ENCODE data around the gene PPIL6. TPM values are rescaled to one million over a fixed set of nuclear protein-coding genes. Genes with fewer than 3 reads are reported as not detected.
A peak's percentile ranks its signal among the peaks of the same experiment; 100 is the strongest.

Gene PPIL6
- total RNA-seq, 2 donors from 2014 or later = 0.17 to 0.56 TPM

- H3K36me3 Mint-ChIP-seq (ENCODE audit: insufficient read depth in 2 of 2) = no peaks in the 10 kb centered on the region
- ATAC-seq (replicated peaks in 1 of 2) = peak in 1 of 2 donors; percentile 29
- H3K27me3 Mint-ChIP-seq (ENCODE audit: low read depth) = no peaks in the 10 kb centered on the region
- peaks cover 29% of the 10 kb centered on the region for H3K4me1 Mint-ChIP-seq (ENCODE audit: low read depth)
- DNase-seq = no peak
- H3K4me3 Mint-ChIP-seq = no peak overlapping the region
- H3K9me3 Mint-ChIP-seq = no peaks in the 10 kb centered on the region
- H3K27ac Mint-ChIP-seq = no peak overlapping the region
Measured at GRCh38 chr6:109393886-109394281, 46.5 kb downstream of the PPIL6 start.

DNA sequence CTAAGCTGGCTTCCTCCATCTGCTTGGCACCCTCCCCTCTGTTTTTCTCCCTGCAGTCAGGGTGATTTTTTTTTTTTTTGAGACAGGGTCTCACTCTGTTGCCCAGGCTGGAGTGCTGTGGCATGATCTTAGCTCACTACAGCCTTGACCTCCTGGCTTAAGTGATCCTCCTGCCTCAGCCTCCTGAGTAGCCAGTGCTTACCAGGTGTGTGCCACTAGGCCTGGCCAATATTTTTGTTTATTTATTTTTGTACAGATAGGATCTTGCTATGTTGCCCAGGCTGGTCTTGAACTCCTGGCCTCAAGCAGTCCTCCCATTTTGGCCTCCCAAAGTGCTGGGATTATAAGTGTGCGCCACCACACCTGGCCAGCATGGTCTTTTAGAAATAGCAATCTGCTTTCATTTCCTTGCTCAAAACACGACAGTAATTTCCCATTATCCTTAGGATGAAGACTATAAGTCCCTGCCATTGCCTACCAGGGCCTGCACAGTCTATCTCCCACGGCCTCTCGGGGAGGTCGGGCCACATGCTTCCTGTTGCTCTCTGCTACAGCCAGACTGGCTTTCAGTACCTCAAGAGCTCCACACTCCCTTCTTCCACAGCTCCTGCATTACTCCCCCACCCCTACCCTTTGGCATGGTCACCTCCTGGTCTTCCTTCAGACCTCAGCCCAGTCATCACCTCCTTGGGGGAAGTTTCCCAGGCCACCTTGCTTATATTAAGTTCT, 47.1 kb downstream of the PPIL6 start:
- Mint-ChIP-seq H3K4me1 (ENCODE audit: low read depth) (peaks cover 29% of the 10 kb centered on the region), H3K27ac (no peak overlapping the region), H3K27me3 (ENCODE audit: low read depth) (no peaks in the 10 kb centered on the region), H3K4me3 (no peak overlapping the region), H3K9me3 (no peaks in the 10 kb centered on the region), H3K36me3 (ENCODE audit: insufficient read depth in 2 of 2) (no peaks in the 10 kb centered on the region)
- DNase-seq (no peak), ATAC-seq (replicated peaks in 1 of 2) (no peak)

DNA sequence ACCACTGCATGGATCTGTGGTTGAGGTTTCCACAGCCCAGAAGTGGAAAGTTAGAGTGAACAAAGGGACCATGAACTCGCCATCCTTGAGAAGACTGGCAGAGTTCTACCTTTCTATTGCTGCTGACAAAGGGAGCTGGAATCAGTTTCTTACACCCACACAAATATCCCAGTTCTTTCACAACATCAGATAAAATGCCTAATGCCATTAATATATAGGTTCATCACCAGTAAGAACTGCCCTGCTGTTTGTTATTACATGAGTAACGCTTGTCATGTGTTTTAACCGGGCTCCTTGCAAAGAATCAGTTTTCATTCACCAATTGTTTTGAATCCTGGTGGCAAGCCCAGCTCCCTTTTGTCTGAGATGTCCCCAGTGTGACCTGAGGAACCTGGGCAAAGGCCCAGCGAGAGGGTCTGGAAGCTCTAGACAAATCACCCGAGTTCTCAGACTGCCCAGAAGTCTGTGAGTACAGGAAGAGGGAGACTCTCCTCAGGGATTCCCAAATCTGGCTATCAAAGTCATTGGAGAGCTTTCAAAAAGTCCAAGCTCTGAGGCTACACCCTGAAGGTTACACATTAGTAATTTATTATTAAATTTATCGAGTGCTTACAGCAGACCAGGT, 50.7 kb downstream of the PPIL6 start:
- no peaks in the 10 kb centered on the region for H3K9me3 Mint-ChIP-seq
- H3K36me3 Mint-ChIP-seq (ENCODE audit: insufficient read depth in 2 of 2) = no peaks in the 10 kb centered on the region
- H3K27ac Mint-ChIP-seq = no peak overlapping the region
- peaks cover 19% of the 10 kb centered on the region for H3K4me1 Mint-ChIP-seq (ENCODE audit: low read depth)
- ATAC-seq (replicated peaks in 1 of 2) = no peak
- no peak overlapping the region for H3K4me3 Mint-ChIP-seq
- H3K27me3 Mint-ChIP-seq (ENCODE audit: low read depth) = no peaks in the 10 kb centered on the region
- no peak for DNase-seq

DNA sequence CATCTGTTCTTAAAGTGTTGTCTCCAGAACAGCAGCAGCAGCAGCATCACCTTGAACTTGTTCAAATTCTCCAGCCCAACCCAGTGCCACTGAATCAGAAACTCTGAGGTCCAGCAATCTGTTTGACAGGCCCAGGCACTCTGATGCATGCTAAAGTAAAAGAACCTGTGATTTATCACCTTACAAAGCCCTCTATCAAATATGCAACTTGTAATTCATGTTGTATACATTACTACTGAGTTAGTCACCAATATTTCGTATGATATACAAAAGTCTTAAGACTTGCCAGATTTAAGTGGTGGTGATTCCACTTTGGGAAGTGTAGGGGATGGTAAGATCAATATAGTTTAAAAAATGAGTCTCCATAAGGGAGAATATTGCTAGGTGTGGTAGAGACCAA, 52.2 kb downstream of the PPIL6 start:
- H3K4me3 Mint-ChIP-seq = no peak overlapping the region
- no peaks in the 10 kb centered on the region for H3K9me3 Mint-ChIP-seq
- ATAC-seq (replicated peaks in 1 of 2) (no peak), DNase-seq (no peak)
- no peaks in the 10 kb centered on the region for H3K27me3 Mint-ChIP-seq (ENCODE audit: low read depth)
- no peak overlapping the region for H3K27ac Mint-ChIP-seq
- peaks cover 23% of the 10 kb centered on the region for H3K4me1 Mint-ChIP-seq (ENCODE audit: low read depth)
- no peaks in the 10 kb centered on the region for H3K36me3 Mint-ChIP-seq (ENCODE audit: insufficient read depth in 2 of 2)

DNA sequence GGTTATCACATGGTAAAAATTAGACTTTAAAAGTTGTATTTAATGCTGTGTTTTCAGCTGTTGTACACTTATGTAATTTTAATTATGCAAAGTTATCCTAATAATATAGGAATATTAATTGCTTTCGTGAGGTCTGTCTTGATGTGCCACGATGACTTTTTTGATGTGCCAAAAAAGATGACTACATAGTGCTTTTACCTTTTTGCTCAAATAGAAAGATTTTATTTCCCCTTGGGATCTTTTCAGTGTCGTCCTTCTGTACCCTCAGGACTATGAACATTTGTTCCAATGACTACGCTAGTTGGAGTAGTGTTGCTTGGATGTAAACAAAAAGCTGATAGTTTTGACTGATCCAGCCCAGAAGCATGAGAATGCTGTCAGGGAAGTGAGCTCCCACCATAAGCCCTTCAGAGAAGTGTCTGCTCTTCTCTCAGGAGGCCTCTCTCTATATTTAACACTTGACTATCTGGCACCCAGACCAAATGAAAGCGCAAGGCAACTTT, 56.9 kb downstream of the PPIL6 start:
- ATAC-seq (replicated peaks in 1 of 2) (no peak), DNase-seq (no peak)
- Mint-ChIP-seq H3K27me3 (ENCODE audit: low read depth) (no peaks in the 10 kb centered on the region), H3K27ac (peak overlapping the region; percentile 97), H3K9me3 (no peaks in the 10 kb centered on the region), H3K36me3 (ENCODE audit: insufficient read depth in 2 of 2) (peaks cover 12 to 16% of the 10 kb centered on the region in 2 donors), H3K4me1 (ENCODE audit: low read depth) (peaks cover 39% of the 10 kb centered on the region), H3K4me3 (peak overlapping the region; percentile 92 to 96)

DNA sequence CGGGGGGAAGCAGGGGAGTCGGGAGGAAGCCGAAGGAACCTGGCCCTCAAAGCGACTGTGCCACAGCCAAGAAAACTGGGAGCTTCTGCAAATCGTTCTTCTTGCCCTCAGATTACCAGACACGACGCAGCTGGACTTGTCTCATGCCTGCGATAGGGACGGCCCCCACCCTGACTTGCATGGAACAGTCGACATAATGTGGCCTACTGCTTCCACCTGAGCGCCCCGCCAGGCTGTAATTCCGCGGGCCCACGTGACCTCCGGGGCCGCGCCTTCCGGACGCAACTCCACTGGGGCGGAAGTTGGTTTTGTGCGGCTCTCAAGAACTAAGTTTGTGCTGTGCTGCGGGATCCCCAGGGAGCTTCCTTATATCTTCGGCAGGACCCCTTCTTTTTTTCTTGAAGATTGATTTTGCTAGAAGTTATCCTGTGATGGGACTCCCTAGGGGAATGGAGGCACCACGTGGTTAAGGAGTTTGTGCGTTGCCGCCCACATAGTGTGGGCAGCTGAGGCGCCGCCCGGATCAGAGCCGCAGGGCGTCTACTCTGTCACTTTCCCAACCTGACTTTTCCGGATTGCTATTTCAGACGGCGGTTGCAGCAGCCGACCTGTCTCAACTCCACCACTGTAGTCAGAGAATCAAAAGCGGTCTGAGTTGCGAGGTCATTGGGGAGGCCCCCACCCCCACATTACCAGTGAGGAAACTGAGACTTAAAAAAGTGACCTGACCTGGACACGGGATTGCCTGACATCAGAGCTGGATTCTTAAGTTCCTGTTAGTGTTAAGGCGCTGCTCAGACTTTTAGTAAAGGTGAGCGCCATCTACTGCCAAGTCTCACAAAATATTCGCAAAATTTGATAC, 57.6 kb downstream of the PPIL6 start:
- Mint-ChIP-seq H3K4me1 (ENCODE audit: low read depth) (peaks cover 46% of the 10 kb centered on the region), H3K27me3 (ENCODE audit: low read depth) (no peaks in the 10 kb centered on the region), H3K27ac (peak overlapping the region; percentile 97), H3K36me3 (ENCODE audit: insufficient read depth in 2 of 2) (peaks cover 13 to 23% of the 10 kb centered on the region in 2 donors), H3K4me3 (peak overlapping the region; percentile 92 to 96), H3K9me3 (no peaks in the 10 kb centered on the region)
- DNase-seq (peak; percentile 92 to 93), ATAC-seq (replicated peaks in 1 of 2) (peak; percentile 70 to 72)

- Mint-ChIP-seq H3K36me3 (ENCODE audit: insufficient read depth in 2 of 2) (peaks cover 16 to 26% of the 10 kb centered on the region in 2 donors), H3K4me3 (peak within 1 kb of the TSS; percentile 92 to 99), H3K4me1 (ENCODE audit: low read depth) (peaks cover 55% of the 10 kb centered on the region), H3K9me3 (no peaks in the 10 kb centered on the region), H3K27me3 (ENCODE audit: low read depth) (no peaks in the 10 kb centered on the region), H3K27ac (peak within 1 kb of the TSS; percentile 100)
- ATAC-seq (replicated peaks in 1 of 2) (peak; percentile 66), DNase-seq (peak; percentile 94 to 97)
Measured at GRCh38 chr6:109381747-109382575, 58.5 kb downstream of the PPIL6 start, which contains the start of gene CD164. Gene CD164, minus strand, starts transcription at chr6:109382467. Its CDS starts 89 bp downstream, at chr6:109382378.

DNA sequence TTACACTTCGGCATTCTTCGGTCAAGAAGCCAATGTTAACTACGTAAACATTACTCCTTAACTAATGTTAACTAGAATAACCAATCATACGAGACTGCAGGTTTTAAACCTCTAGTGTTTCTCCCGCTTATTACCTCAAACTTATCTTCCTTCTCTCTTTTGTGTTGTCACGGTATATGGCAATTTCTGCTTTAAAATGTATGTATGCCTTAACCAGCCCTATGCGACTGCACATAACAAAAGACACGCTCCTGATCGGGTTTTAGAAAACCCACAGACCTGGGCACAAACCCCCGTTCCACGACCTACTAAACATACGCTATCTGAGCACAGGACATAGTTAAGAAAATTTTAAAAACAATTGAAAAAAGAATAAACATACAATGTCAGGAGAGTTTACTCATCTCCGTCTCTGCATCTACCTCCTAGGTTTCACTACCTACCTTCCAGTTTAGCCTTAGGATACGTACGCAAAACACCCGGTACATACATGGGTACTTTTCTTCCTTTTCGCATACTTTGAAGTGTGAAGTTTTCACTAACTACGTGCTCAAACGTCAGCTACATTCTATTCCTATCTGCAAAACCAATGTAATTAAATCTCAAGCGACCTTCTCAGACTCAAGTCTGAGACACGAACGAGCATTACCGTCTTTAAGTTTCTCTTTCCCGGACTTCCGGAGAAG, 59.2 kb downstream of the PPIL6 start:
- peaks cover 18 to 29% of the 10 kb centered on the region in 2 donors for H3K36me3 Mint-ChIP-seq (ENCODE audit: insufficient read depth in 2 of 2)
- ATAC-seq (replicated peaks in 1 of 2) (peak; percentile 12 to 17), DNase-seq (peak in 1 of 2 donors; percentile 24)
- peaks cover 62% of the 10 kb centered on the region for H3K4me1 Mint-ChIP-seq (ENCODE audit: low read depth)
- H3K27ac Mint-ChIP-seq = peak overlapping the region; percentile 100
- H3K27me3 Mint-ChIP-seq (ENCODE audit: low read depth) = no peaks in the 10 kb centered on the region
- no peaks in the 10 kb centered on the region for H3K9me3 Mint-ChIP-seq
- H3K4me3 Mint-ChIP-seq = peak overlapping the region; percentile 92 to 99

DNA sequence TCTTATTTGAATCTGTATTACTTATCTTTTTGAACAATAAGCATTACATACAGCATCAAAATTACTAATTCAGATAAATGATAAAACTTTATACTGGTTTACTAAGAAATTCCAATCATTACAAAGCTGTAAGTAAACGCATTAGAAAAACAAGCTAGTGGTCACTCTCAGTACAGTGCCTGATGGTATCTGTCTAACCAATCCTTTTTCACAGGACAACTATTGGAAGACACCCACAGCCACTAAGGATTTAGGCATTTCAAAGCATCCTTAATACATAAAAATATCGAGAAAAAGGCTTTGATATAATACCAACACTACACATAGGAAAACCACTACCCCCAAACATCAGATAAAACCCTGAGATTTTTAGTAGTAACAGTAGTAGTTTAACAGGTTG, 60.7 kb downstream of the PPIL6 start:
- Mint-ChIP-seq H3K4me3 (peak overlapping the region; percentile 92 to 99), H3K27ac (peak overlapping the region; percentile 100), H3K36me3 (ENCODE audit: insufficient read depth in 2 of 2) (peaks cover 21 to 44% of the 10 kb centered on the region in 2 donors), H3K4me1 (ENCODE audit: low read depth) (peaks cover 74% of the 10 kb centered on the region), H3K27me3 (ENCODE audit: low read depth) (no peaks in the 10 kb centered on the region), H3K9me3 (no peaks in the 10 kb centered on the region)
- ATAC-seq (replicated peaks in 1 of 2) = no peak
- no peak for DNase-seq

GRCh38 chr6:109377717-109378116, 62.7 kb downstream of the PPIL6 start:
- no peaks in the 10 kb centered on the region for H3K9me3 Mint-ChIP-seq
- DNase-seq = no peak
- H3K36me3 Mint-ChIP-seq (ENCODE audit: insufficient read depth in 2 of 2) = peaks cover 35 to 61% of the 10 kb centered on the region in 2 donors
- ATAC-seq (replicated peaks in 1 of 2) = no peak
- peaks cover 77% of the 10 kb centered on the region for H3K4me1 Mint-ChIP-seq (ENCODE audit: low read depth)
- peak overlapping the region; percentile 42 to 82 for H3K4me3 Mint-ChIP-seq
- no peaks in the 10 kb centered on the region for H3K27me3 Mint-ChIP-seq (ENCODE audit: low read depth)
- H3K27ac Mint-ChIP-seq = peak overlapping the region; percentile 75

DNA sequence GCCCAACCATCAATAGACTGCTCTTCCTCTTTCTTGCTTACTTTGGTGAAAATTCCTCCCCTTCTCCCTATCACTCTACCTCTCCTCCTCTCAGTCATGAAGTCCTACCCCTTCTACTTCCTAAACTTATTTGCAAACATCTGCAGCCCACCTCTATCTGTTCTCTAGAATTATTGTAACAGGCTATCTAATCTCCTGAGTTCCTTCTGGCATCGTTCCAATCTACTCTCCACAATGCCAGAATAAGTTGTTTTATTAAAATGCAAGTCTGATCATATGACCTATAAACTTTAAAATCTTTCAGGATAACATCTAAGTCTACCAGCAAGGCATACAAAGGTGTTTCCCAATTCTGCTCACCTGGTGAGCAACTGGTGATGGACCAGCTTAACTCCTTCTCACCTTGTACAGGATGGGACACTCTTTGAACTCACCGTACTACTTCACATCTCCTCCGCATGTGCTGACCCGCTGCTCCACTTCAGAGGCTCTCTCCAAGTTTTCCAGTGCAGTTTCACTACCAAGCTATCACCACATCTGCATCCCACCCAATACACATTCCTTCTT, 66.0 kb downstream of the PPIL6 start:
- H3K4me1 Mint-ChIP-seq (ENCODE audit: low read depth) = peaks cover 85% of the 10 kb centered on the region
- DNase-seq = no peak
- no peaks in the 10 kb centered on the region for H3K9me3 Mint-ChIP-seq
- no peaks in the 10 kb centered on the region for H3K27me3 Mint-ChIP-seq (ENCODE audit: low read depth)
- peak overlapping the region; percentile 69 to 97 for H3K4me3 Mint-ChIP-seq
- ATAC-seq (replicated peaks in 1 of 2) = no peak
- peaks cover 30 to 62% of the 10 kb centered on the region in 2 donors for H3K36me3 Mint-ChIP-seq (ENCODE audit: insufficient read depth in 2 of 2)
- peak overlapping the region; percentile 99 for H3K27ac Mint-ChIP-seq
